ENCODE data around the gene NPY. TPM values are rescaled to one million over a fixed set of nuclear protein-coding genes. Genes with fewer than 3 reads are reported as not detected.
A peak's percentile ranks its signal among the peaks of the same experiment; 100 is the strongest.

The NPY gene
- total RNA-seq, 4 donors from 2014 or later = 25.3 to 70.1 (median 30.0) TPM

- Histone ChIP-seq H3K27me3 (no peaks in the 10 kb centered on the region), H3K27ac (replicated peaks in 1 of 4) (no peak overlapping the region), H3K9me3 (no peaks in the 10 kb centered on the region), H3K36me3 (no peaks in the 10 kb centered on the region), H3K4me3 (no peak overlapping the region), H3K4me1 (no peaks in the 10 kb centered on the region)
- 63% methylated on average over 5 of the region's 6 CpGs for WGBS
- TF ChIP-seq POLR2AphosphoS5 (IDR thresholded peaks at IDR 0.05) (no peak), POLR2A (IDR thresholded peaks at IDR 0.05; ENCODE audit: low read depth) (no peak), CTCF (IDR thresholded peaks at IDR 0.05) (no peak), EP300 (IDR thresholded peaks at IDR 0.05) (no peak)
- intact Hi-C loops (cut with DNase I) = no loop called here
- DNase-seq (ENCODE audit: extremely low spot score) = no peak
Observed at GRCh38 chr7:24318326-24318725, 34.3 kb downstream of the NPY start.

- intact Hi-C loops (cut with DNase I) = no loop called here
- Histone ChIP-seq H3K27ac (replicated peaks in 1 of 4) (no peak overlapping the region), H3K36me3 (no peaks in the 10 kb centered on the region), H3K4me3 (no peak overlapping the region), H3K9me3 (no peaks in the 10 kb centered on the region), H3K27me3 (no peaks in the 10 kb centered on the region), H3K4me1 (no peaks in the 10 kb centered on the region)
- TF ChIP-seq POLR2A (IDR thresholded peaks at IDR 0.05; ENCODE audit: low read depth) (no peak), EP300 (IDR thresholded peaks at IDR 0.05) (no peak), POLR2AphosphoS5 (IDR thresholded peaks at IDR 0.05) (no peak), CTCF (IDR thresholded peaks at IDR 0.05) (no peak)
- no peak for DNase-seq (ENCODE audit: extremely low spot score)
Observed at GRCh38 chr7:24319209-24319608, 35.2 kb downstream of the NPY start.

DNA sequence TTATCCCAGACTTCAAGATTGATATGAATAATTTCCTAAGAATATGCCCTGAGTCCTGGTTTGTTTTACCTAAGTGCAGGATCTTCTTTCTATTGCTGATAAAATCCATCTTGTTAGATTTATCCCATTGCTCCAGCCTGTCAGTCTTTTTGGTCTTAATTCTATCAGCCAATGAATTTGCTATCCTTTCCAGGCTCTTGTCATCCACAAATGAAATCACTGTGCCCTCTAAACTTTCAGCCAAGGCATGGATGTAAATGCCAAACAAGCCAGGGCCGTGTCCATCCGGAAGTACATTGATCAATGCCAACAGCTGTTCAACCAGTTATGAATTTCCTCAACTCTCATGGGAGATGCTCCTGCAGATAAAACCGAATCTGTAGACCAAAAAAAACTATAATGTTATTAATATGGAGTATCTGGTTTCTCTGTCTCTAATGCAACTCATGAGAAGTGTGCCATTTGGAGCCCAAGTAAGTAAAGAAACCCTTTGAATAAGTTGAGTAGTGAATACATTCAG lies 40.0 kb downstream of the NPY start:
- H3K4me3 ChIP-seq = no peak overlapping the region
- DNase-seq (ENCODE audit: extremely low spot score) = peak; percentile 24
- no peaks in the 10 kb centered on the region for H3K27me3 ChIP-seq
- H3K27ac ChIP-seq (replicated peaks in 1 of 4) = no peak overlapping the region
- no peaks in the 10 kb centered on the region for H3K36me3 ChIP-seq
- 56% methylated on average over 3 of the region's 3 CpGs for WGBS
- H3K9me3 ChIP-seq = no peaks in the 10 kb centered on the region
- intact Hi-C loops (cut with DNase I) = no loop called here
- H3K4me1 ChIP-seq = no peaks in the 10 kb centered on the region
- no peak for TF ChIP-seq CTCF (IDR thresholded peaks at IDR 0.05)
- no peak for TF ChIP-seq EP300 (IDR thresholded peaks at IDR 0.05)
- no peak for TF ChIP-seq POLR2AphosphoS5 (IDR thresholded peaks at IDR 0.05)
- TF ChIP-seq POLR2A (IDR thresholded peaks at IDR 0.05; ENCODE audit: low read depth) = no peak

- 91% methylated on average over 5 of the region's 5 CpGs for WGBS
- TF ChIP-seq EP300 (IDR thresholded peaks at IDR 0.05) = no peak
- no peak for TF ChIP-seq POLR2AphosphoS5 (IDR thresholded peaks at IDR 0.05)
- TF ChIP-seq POLR2A (IDR thresholded peaks at IDR 0.05; ENCODE audit: low read depth) = no peak
- TF ChIP-seq CTCF (IDR thresholded peaks at IDR 0.05) = no peak
- no peak for DNase-seq (ENCODE audit: extremely low spot score)
- intact Hi-C loops (cut with DNase I) = no loop called here
- Histone ChIP-seq H3K27ac (replicated peaks in 1 of 4) (no peak overlapping the region), H3K9me3 (no peaks in the 10 kb centered on the region), H3K36me3 (no peaks in the 10 kb centered on the region), H3K27me3 (no peaks in the 10 kb centered on the region), H3K4me3 (no peak overlapping the region), H3K4me1 (no peaks in the 10 kb centered on the region)
Observed at GRCh38 chr7:24325708-24326107, 41.7 kb downstream of the NPY start.

- no peak overlapping the region for H3K4me3 ChIP-seq
- intact Hi-C loops (cut with DNase I) = no loop called here
- 67% methylated on average over 5 of the region's 5 CpGs for WGBS
Observed at GRCh38 chr7:24328050-24328449, 44.1 kb downstream of the NPY start.

More at GRCh38 chr7:24328050-24328449, 44.1 kb downstream of the NPY start:
- H3K27me3 ChIP-seq = no peaks in the 10 kb centered on the region
- no peaks in the 10 kb centered on the region for H3K9me3 ChIP-seq
- no peaks in the 10 kb centered on the region for H3K36me3 ChIP-seq
- no peak for TF ChIP-seq POLR2A (IDR thresholded peaks at IDR 0.05; ENCODE audit: low read depth)
- no peak for TF ChIP-seq POLR2AphosphoS5 (IDR thresholded peaks at IDR 0.05)
- TF ChIP-seq EP300 (IDR thresholded peaks at IDR 0.05) = no peak
- no peak for TF ChIP-seq CTCF (IDR thresholded peaks at IDR 0.05)
- H3K4me1 ChIP-seq = no peaks in the 10 kb centered on the region
- no peak for DNase-seq (ENCODE audit: extremely low spot score)
- no peak overlapping the region for H3K27ac ChIP-seq (replicated peaks in 1 of 4)
